MV-4-11 (cell line): ENCODE measurements around the gene CRYBA1.

ENCODE experiments used
- DNase-seq: peaks from one replicate; lab custom pipeline; 2025; lab: John Stamatoyannopoulos, UW

Gene CRYBA1

DNA sequence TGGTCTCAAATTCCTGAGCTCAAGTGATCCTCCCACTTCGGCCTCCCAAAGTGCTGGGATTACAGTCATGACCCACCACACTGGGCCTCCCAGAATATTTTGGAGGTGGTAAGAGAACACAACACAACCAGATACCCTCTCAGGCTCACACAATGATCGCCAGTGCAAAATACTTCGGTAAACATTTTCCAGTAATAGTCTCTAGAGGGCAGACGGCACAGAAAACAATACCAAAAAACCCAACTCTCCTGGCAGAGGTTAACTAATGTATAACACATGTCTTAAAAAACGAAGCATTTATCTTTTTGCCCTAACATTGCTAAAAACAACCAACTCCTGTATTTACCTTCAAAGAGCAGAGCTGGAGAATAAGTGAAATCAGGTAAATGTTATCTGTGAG is 36.8 kb downstream of the CRYBA1 start:
- DNase-seq = no peak

DNA sequence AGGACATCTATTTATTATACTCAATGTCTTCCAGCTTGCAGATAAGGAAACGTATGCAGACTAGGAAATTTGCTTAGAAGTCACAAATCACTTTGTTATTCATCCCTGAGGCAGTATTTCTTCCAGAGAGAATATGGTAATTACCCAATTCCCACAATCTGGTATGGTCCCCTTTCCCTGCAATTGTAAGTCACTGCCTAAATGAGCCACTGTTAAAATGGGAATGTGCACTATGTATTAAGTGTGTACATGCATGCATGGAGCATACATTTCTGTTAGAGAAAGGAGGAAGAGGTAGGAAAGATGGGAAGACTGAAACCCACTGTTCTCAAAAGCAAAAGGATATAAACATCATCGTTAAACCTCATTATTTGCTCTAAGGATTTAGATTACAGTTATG is 37.3 kb downstream of the CRYBA1 start:
- no peak for DNase-seq

DNA sequence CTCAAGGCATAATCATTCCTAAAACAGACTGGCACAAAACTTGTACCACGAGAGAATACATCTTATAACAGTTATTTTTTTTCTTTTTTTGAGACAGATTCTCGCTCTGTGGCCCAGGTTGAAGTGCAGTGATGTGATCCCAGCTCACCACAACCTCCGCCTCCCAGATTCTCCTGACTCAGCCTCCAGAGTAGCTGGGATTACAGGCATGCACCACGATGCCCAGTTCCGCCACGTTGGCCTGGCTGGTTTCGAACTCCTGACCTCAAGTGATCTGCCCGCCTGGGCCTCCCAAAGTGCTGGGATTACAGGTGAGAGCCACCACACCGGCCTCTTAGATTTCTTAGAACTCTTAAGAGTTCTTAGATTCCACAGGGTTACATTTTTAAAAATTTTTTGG is 43.2 kb downstream of the CRYBA1 start:
- DNase-seq = no peak

DNA sequence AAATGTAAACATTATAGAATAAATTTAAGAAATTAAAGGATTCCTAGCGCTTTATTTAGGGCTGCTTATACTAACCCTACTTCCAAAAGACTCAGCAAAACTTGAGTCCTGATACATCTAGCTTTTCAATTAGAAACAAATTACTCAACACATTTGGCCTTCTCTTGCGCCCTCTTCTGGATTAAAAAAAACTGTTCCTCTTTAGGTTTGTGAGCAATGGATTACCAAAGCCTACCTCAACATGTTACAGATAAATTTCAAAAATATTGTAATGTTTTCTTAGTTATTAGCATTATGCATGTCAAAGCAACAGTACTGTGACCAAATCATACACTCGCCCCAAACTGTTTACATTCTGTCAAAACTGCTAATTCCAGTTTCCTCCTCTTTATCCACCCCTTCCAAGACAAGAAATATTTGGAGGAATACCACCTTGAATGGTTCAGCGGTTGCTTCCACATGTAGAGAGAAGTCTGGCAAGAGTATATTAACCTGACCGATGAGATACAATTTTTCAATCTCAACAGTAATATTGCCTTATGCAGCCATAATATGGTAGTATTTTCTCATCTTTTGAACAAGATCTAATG is 44.6 kb downstream of the CRYBA1 start:
- peak; percentile 75 for DNase-seq

DNA sequence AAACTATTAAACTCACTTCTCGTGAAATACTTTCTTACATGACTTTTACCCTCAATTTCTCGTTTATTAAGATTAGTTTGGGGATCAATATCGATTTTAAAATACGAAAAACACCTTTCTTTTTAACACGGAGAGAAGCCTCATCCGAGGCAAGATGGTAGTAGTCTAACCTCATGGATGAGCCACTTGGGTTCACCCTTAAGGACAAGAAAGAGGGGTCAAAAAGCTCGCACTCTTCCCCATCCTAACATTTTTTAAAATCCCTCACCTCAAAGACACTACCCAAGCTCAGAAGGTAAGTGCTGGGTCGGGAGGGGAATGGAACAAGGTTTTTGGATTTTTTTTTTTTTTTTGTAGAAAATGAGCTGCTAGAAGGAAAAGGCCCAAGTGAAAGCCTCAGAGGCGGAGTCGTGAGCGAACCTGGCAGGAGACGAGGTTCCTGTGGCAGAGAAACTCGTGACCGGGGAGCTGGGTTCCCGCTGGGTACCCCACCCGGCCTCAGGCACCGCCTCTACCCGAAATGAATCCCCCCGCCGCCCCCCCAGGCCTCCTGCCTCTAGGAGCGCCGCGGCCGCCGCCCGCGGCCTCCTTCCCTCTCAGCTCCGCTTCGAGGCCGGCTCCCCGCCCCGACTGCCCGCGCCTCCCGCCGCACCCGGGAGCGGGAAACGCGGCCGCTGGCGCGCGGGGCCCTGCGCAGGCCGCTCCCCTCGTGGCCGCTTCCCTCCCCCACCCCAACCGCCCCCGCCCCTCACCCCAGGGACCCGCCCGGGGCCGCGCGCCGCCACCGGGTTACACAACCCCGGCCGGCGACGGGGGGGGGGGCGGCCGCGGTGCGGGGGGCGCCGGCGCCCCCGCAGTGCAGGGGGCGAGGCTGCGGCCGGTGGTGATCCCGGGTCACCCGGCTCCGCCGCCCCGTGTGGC is 45.7 kb downstream of the CRYBA1 start:
- peak; percentile 26 for DNase-seq

DNA sequence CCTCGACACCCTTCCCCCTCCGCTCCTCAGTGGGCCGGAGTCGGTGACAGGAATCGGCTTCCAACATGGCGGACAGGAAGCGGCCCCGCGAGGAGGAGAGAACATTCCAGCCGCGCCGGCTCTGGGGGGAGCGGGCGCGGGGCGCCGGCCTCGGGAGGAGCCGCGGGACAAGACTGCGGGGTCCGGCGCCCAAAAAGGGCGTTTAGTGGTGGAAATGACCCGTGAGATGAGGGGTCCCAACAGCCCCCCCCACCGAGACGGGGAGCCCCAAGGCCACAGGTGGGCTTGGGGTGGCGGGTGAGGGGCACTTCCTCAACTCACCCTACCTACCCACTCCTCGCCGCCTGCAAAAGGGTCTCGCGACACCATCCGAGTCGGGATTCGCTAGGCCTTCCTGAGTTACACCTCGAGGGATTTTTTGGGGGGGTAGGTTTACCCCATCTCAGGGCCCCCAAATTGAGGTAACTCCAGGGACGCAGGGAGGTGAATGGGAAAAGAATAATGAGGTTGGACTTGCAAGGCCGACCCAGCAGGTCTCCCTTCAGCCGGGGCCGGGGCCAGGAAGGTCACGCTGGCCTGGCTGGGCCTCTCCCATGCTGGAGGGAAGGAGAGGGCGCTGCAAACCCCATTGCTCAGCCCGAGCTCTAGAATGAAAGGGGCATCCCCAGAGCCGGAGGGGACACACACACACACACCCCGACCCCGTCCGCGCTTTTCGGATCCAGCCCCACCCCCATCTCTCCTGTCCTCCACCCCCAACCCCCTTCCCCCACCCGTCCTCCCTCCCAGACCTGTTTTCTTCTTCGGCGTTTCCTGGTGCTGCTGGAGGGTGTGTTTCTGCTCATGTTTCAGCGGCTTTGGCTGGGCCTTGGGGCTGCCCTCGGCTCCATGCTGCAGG is 46.6 kb downstream of the CRYBA1 start:
- peak; percentile 27 for DNase-seq

DNA sequence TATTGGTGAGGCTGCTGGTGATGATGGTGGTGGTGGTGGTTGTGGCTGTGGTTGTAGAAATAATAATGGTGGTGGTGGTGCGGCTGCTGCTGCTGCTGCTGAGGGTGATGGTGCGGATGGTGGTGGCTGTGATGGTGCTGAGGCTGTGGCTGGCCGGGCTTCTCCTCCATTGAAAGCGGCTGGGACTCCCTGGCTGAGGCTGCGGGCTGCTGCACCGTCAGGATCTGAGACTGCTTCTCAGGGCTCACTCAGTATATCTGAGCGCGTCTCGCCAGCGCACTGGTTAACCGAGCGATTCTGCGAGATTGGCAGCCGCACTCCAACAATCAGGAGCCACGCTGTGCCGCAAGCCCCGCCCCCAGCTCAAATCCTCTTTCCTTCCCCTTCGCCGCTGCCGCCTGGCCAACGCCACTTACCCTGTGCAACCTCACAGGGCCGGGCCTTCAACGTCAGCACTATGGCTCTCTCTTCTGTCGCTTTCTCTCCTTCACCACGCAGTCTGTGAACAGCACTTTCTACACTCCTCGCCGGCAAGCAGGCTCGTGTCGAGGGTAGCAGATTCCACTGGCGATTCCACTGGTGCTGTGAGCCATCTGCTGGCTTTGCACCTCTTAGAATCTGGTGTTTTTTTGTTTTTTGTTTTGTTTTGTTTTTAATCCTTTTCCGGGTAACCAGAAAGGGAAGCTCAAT is 47.4 kb downstream of the CRYBA1 start, which contains the start of gene NUFIP2:
TSS of gene NUFIP2 (minus strand) at position 259 of the 690 bp plus-strand sequence. CDS start at position 170, 89 bp downstream.
- peak; percentile 98 for DNase-seq

DNA sequence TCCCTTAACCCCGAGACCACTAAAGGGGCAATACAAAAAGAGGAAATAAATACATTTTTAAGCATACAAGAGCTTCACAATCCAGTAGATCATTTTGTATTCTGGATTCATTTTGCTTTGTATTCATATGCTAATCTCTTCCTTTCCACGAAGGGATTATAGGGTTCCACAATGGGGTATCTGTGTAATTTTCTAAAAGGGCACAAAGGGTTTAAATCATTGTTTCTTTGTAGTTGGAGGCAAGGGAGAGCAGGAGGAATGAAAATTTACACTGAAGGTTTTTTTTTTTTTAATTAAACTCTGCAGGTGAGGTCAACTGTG is 47.9 kb downstream of the CRYBA1 start:
- no peak for DNase-seq

DNA sequence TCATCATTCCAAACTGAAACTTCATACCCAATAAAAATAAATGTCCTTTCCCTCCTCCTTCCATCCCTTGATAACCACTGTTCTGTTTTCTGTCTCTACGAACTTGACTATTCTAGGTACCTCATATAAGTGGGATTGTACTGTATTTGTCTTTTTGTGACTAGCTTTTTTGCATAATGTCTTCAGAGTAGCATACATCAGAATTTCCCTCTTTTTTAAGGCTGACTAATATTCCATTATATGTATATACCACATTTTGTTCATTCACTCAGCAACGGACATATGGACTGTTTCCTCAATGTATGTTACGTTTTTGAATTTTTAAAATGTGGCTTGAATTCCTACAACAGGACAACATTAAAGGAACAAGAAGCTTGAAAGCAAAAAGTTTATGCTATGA is 48.8 kb downstream of the CRYBA1 start:
- DNase-seq = no peak

DNA sequence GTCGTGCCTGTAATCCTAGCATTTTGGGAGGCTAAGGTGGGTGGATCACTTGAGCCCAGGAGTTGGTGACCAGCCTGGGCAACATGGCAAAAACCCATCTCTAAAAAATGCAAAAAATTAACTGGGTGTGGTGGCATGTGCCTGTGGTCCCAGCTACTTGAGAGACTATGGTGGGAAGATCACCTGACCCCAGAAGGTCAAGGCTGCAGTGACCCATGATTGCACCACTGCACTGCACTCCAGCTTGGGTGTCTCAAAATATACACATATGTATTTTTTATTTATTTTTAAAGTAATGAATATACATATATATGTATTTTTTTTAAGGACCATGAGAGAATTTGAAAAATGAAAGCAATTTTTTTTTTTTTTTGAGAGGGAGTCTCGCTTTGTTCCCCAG is 52.4 kb downstream of the CRYBA1 start:
- DNase-seq = no peak

DNA sequence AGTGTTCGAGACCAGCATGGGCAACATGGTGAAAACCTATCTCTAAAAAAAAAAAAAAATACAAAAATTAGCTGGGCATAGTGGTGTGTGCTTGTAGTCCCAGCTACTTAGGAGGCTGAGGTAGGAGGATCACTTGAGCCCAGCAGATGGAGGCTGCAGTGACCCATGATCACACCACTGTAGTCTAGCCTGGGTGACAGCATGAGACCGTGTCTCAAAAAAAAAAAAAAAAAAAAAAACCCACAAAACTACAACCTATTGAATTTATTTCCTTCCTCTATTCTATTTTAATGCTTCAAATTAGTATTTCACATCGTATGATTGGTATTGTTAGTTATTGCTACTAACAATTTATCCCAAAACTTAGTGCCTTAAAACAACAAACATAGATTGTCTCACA is 56.7 kb downstream of the CRYBA1 start:
- no peak for DNase-seq
